A549 (cell line): ENCODE data around the gene SBNO1.

Source experiments
- MAFK ChIP-seq: fragments of 450-650 bp; IDR thresholded peaks from 2 replicates; pipeline ENCODE4 v1.6.1; 2014; ENCODE audit not compliant: partially characterized antibody
- MAX ChIP-seq: IDR thresholded peaks from 2 replicates; pipeline ENCODE4 v1.6.1; 2012
- MYC ChIP-seq: IDR thresholded peaks from 2 replicates; pipeline ENCODE4 v1.6.1; 2012; ENCODE audit warnings: mild to moderate bottlenecking, inconsistent platforms, low read length, improper control_type of control experiment, borderline replicate concordance
- POLR2A ChIP-seq: IDR thresholded peaks from 2 replicates; pipeline ENCODE4 v1.6.1; 2012; ENCODE audit warnings: mild to moderate bottlenecking, low read length
- POLR2AphosphoS2 ChIP-seq: conservative IDR thresholded peaks from 2 replicates; pipeline ENCODE4 v1.6.1; 2012; ENCODE audit warnings: low read length, improper control_type of control experiment, inconsistent platforms
- ZNF302 ChIP-seq: fragments of 250-450 bp; sonication (Bioruptor Pico); IDR thresholded peaks from 2 replicates; pipeline ENCODE4 v1.9.0; 2021; ENCODE audit warnings: inconsistent platforms, mild to moderate bottlenecking, moderate library complexity
- TF ChIP-seq, protein P1 (sequence below): fragments of >200 bp; sonication (Bioruptor Twin); formaldehyde crosslinking; IDR thresholded peaks from 3 replicates; pipeline ENCODE4 v1.5.1; 2016

DNA sequence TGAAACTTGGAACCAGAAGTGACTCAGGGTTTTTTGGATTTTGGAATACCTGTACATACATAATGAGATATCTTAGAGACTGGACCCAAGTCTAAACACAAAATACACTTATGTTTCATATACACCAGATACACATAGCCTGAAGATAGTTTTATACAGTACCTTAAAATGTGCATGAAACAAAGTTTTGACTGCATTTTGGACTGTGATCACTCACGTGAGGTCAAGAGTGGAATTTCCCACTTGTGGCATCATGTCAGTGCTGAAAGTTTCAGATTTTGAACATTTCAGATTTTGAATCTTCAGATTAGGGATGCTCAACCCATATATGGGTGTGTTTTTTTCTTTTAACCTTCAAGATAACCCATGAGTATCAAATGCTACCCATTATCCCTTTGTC, 6.6 kb downstream of the SBNO1 start:
- TF ChIP-seq, protein P1, sequence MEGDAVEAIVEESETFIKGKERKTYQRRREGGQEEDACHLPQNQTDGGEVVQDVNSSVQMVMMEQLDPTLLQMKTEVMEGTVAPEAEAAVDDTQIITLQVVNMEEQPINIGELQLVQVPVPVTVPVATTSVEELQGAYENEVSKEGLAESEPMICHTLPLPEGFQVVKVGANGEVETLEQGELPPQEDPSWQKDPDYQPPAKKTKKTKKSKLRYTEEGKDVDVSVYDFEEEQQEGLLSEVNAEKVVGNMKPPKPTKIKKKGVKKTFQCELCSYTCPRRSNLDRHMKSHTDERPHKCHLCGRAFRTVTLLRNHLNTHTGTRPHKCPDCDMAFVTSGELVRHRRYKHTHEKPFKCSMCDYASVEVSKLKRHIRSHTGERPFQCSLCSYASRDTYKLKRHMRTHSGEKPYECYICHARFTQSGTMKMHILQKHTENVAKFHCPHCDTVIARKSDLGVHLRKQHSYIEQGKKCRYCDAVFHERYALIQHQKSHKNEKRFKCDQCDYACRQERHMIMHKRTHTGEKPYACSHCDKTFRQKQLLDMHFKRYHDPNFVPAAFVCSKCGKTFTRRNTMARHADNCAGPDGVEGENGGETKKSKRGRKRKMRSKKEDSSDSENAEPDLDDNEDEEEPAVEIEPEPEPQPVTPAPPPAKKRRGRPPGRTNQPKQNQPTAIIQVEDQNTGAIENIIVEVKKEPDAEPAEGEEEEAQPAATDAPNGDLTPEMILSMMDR = no peak
- TF ChIP-seq ZNF302 (CRISPR knock-in tag) = no peak
- no peak for TF ChIP-seq POLR2A
- no peak for TF ChIP-seq MYC
- TF ChIP-seq MAFK = no peak
- no peak for TF ChIP-seq POLR2AphosphoS2
- no peak for TF ChIP-seq MAX
